Renal cortical epithelial cell (primary cell): Measurements from ENCODE around the gene ZFP30. TPM values are rescaled to one million over a fixed set of nuclear protein-coding genes. Genes with fewer than 3 reads are reported as not detected.
"Not testable (repeated sequence)": the region's sequence is repeated elsewhere in the genome, so short reads cannot be mapped to it uniquely, and the experiment has no call there.

Experiments
- DNase-seq: peaks from one replicate; pipeline ENCODE4 v3.0.0-alpha.2; 2011; ENCODE audit warnings: low read depth
- total RNA-seq: library from RNA; depleted of rRNA; stranded (reverse); fragments of >200 nt; gene quantifications from 2 replicates; pipeline ENCODE4 v1.2.3, GENCODE V29; 2014

ZFP30 gene
- total RNA-seq: 17.2 and 24.7 TPM in 2 replicates

DNA sequence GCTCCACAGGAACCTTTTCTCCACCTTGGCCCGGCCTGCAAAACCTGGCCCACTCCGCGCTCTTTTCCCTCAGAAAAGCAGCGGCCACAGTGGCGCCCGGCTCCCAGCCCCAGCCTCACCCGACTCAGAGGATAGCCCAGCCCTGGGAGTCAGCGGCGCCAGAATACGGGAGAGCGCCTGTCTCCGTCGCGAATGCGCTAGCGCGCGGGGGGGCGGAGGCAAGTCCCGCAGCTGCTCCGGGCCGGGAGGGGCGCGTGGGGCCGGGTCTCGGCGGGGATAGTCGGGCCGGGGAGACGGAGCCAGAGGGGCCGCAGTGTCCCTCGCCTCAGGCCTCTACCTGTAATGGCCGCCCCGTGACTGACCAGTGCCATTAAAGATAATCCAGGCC is at the start of gene ZFP30:
Gene ZFP30, minus strand, starts transcription at position 165 of the 388 bp plus-strand sequence. CDS start 7,643 bp downstream, outside the sequence.
- DNase-seq: peak; percentile 53

DNA sequence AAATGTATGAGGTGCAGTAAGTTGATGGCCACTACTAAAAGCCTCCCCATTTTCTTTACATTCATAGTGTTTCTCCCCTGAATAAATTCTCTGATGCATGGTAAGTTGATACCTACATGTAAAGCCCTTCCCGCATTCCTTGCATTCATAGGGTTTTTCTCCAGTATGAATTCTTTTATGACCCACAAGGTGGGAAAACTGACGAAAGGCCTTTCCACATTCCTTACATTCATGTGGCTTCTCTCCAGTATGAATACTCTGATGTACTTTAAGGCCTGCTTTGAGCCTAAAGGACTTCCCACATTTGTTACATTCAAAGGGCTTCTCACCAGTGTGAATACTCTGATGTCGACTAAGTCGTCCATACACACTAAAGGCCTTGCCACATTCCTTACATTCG is 43.8 kb upstream of the ZFP30 start:
- peak; percentile 6 for DNase-seq

GRCh38 chr19:37698216-37698615 is 43.0 kb upstream of the ZFP30 start:
- no peak for DNase-seq

- DNase-seq: no peak
These were observed 40.1 kb upstream of the ZFP30 start for GRCh38 chr19:37695144-37695899.

GRCh38 chr19:37692956-37693620 is 37.8 kb upstream of the ZFP30 start:
- no peak for DNase-seq

- peak; percentile 54 for DNase-seq
These were observed 36.7 kb upstream of the ZFP30 start for GRCh38 chr19:37691881-37692504.

GRCh38 chr19:37683520-37683919 is 28.3 kb upstream of the ZFP30 start:
- DNase-seq: no peak

- no peak for DNase-seq
These were observed 14.2 kb upstream of the ZFP30 start for GRCh38 chr19:37669450-37669914.

DNA sequence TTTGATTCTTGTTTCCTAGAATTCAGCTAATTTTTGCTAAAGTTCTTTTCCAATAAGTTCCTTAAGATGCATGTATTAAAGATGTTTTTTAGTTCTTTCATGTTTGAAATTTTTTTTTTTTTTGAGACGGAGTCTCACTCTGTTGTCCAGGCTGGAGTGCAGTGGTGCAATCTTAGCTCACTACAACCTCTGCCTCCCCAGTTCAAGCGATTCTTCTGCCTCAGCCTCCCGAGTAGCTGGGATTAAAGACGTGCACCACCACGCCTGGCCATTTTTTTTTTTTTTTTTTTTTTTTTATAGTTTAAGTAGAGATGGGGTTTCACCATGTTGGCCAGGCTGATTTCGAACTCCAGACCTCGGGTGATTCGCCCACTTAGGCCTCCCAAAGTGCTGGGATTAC is 1.9 kb upstream of the ZFP30 start:
- not testable (repeated sequence) for DNase-seq

- peak; percentile 55 for DNase-seq
These were observed 565 bp upstream of the ZFP30 start for GRCh38 chr19:37655689-37656371.

DNA sequence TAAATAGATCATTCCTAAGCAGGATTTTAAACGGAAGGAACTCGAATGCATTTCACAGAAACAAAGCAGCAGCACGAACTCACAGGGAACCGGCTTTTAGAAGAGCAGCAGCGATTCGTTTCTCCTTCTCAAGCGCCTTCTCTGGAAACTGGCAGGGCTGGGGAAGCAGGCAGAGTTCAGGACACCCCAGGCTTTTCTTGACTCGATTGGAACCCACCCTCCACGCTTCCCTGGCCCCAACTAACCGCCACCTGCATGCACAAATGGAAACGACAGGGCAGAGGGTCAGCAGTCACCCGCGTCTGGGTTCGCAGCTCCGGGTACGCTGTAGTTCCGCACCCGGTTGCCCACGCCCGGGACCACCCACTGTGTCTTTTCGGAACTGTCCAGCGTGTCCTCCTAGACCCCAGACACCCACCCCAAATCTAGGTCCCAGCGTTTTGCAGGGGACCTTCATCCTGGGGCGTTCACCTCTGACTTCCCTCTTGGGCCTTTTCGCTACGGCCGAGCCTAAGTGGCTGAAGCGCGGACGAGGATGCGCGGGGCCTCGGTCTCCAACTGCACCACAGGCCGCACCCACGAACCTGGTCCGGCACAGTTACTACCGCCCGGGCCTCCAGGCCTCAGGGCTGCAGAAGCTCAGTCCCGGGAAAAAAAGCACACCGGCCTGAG is 500 bp downstream of the ZFP30 start:
- DNase-seq: peak; percentile 21

DNA sequence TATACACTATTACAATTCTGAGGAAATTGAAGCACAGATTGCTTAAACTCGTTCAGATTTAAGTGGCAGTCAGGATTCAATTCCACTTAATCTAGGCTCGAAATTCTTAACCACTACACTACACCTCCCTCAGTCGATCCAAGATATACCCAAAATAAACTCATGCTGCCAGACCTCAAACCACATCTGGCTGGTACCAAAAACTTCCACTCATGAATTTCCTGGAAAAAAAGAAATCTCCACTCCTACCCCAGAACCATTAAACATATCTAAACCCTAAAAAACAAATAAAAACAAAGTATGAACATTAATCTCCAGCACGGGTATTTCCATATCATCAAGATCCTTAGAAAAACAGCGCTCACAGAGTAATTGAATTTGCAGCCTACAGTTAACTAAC is 1.1 kb downstream of the ZFP30 start:
- no peak for DNase-seq

DNA sequence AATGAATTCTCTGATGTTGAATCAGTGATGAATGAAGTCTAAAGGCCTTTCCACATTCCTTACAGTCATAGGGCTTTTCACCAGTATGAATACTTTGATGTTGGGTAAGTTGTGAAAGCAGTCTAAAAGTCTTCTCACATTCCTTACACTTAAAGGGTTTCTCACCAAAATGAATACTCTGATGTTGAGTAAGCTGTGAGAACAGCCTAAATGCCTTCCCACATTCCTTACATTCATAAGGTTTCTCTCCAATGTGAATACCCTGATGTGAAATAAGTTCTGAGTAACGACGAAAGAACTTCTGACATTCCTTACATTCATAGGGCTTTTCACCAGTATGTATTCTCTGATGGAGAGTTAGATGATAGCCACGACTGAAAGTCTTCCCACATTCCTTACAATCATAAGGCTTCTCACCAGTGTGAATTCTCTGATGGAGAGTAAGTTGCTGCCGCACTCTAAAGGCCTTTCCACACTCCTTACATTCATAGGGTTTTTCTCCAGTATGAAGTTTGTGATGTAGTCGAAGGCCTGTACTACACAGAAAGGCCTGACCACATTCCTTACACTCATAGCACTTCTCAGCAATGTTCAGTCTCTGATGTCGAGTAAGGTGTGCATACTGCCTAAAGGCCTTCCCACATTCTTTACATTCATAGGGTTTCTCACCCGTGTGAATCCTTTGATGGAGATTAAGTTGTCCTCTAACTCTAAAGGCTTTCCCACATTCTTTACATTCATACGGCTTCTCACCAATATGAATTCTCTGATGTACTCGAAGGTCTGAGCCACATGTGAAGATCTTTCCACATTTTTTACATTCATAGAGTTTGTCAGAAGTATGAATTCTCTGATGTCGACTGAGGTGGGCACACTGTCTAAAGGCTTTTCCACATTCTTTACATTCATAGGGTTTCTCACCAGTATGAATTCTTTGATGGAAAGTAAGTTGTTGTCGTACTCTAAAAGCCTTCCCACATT is 19.9 kb downstream of the ZFP30 start:
- no peak for DNase-seq

DNA sequence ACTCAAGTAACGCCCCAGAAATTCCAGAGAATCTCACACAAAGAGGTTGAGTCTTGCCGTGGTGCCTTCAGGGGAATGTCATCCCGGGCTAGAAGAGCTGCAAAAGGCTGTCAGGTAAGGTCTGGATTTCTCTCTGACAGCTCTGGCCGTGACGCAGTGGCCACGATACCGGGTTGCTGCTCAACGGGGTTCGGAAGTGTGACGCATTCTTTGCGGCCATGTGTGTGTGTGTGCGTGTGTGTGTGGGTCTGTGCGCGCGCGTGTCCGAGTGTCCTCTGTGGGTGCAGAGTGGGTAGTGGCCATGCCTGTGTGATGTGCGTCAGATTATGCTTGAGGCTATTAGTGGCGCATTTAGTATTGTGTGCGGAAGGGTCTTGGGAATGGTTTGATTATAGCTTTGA is 60.3 kb downstream of the ZFP30 start:
- no peak for DNase-seq

DNA sequence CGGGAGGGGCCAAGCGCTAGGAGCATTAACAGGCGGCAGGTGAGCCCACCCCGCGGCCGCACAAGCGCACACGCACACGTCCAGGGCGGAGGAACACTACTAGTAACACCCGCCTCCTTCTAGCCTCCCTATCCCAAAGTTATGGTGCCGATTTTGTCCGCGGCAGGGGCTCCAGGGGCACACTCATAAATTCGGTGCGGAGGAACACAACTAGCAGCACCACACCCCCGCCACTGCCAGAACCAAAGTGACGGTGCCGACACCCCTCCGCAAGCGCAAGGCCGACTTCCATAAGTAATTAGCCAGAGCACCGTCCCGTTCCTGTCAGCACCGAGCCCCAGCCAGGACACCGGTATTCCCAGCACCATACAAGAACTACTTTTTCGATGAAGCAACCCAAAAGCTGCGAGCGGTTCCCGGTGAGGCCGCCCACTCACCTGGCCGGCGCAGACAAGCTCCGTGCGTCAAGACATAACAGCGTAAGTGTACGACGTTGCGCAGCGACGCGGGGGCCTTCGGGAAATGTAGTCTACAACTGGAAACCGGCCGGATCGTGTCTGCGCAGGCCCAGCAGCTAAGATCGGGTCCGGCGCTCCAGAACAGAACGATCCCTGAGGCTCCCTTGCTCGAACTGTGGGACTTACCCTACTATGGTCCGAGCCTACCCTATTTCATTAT is 60.8 kb downstream of the ZFP30 start, which contains the start of the genes ZNF540 and ZNF571:
Gene ZNF540, plus strand, starts transcription at position 573 of the 678 bp plus-strand sequence. CDS start 3,572 bp downstream, outside the sequence.
Gene ZNF571, minus strand, starts transcription at position 489 of the 678 bp plus-strand sequence. CDS start 8,116 bp downstream, outside the sequence.
- DNase-seq: peak; percentile 89

GRCh38 chr19:37593996-37594303 is 61.3 kb downstream of the ZFP30 start:
- DNase-seq: peak; percentile 37

DNA sequence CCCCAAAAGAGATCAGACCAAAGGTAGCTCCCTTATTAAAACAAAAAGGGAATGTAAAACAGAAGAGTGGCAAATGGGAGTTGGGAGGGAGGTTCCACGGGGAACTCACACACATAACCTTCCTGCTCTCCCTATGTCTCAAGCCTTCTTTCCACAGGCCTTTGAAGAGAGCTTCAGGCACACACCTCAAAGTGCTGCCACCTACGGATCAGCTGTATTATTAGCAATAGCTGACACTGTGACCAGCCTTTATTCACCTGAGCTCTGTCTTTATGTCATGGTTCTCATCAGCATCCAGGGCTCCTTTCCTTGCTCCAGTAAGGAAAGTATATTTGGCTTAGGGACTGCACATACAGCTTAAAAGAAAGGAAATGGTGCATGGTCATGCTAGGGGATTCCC is 71.9 kb downstream of the ZFP30 start:
- no peak for DNase-seq

DNA sequence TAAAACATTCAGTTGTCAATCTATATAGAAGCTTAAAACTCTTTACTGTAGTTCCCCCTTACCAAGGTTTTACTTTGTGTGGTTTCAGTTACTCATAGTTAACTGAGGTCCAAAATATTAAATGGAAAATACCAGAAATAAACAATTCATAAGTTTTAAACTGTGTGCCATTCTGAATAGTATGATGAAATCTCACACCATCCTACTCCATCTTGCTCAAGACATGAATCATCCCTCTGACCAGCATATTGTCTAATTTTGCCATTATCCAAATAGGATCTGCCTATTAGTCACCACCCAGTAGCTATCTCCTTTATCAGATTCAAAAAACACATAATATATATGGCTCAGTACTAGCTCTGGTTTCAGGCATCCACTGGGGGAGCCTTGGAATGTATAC is 83.1 kb downstream of the ZFP30 start:
- no peak for DNase-seq

- no peak for DNase-seq
These were observed 89.9 kb downstream of the ZFP30 start for GRCh38 chr19:37565370-37565669.
